Activated naive CD4-positive, alpha-beta T cell treated with anti-CD3 and anti-CD28 coated beads, Interleukin-2, amount 50 U/mL, for 16 hours (primary cell): ENCODE measurements around the gene DFFA.
"Not testable (repeated sequence)": the region's sequence is repeated elsewhere in the genome, so short reads cannot be mapped to it uniquely, and the experiment has no call there.

Experiments
- DNase-seq: peaks from one replicate; pipeline ENCODE4 v3.0.0-alpha.2; 2020

Gene DFFA

GRCh38 chr1:10472220-10473144 is at the start of gene DFFA:
TSS of gene DFFA (minus strand) at chr1:10472529. CDS start at chr1:10472458, 71 bp downstream.
- DNase-seq: peak; percentile 91

GRCh38 chr1:10521537-10522157 is 49.3 kb upstream of the DFFA start:
- DNase-seq: no peak

- DNase-seq: no peak
Measured at GRCh38 chr1:10520952-10521351, 48.6 kb upstream of the DFFA start.

GRCh38 chr1:10520497-10520896 is 48.2 kb upstream of the DFFA start:
- DNase-seq: no peak

- DNase-seq: no peak
Measured at GRCh38 chr1:10519016-10519417, 46.7 kb upstream of the DFFA start.

GRCh38 chr1:10517677-10517982 is 45.3 kb upstream of the DFFA start:
- DNase-seq: no peak

GRCh38 chr1:10516925-10517676 is 44.8 kb upstream of the DFFA start:
- no peak for DNase-seq

GRCh38 chr1:10515976-10516750 is 43.8 kb upstream of the DFFA start:
- DNase-seq: no peak

GRCh38 chr1:10515301-10515975 is 43.1 kb upstream of the DFFA start:
- no peak for DNase-seq

- DNase-seq: no peak
Measured at GRCh38 chr1:10514490-10515235, 42.3 kb upstream of the DFFA start.

GRCh38 chr1:10513199-10513598 is 40.9 kb upstream of the DFFA start:
- DNase-seq: no peak

GRCh38 chr1:10511494-10511885 is 39.2 kb upstream of the DFFA start:
- DNase-seq: no peak

GRCh38 chr1:10510520-10511493 is 38.5 kb upstream of the DFFA start:
- peak; percentile 79 for DNase-seq

GRCh38 chr1:10509809-10510509 is 37.6 kb upstream of the DFFA start:
- no peak for DNase-seq

- DNase-seq: no peak
Measured at GRCh38 chr1:10508511-10508951, 36.2 kb upstream of the DFFA start.

- DNase-seq: peak; percentile 45
Measured at GRCh38 chr1:10507111-10507879, 35.0 kb upstream of the DFFA start.

- no peak for DNase-seq
Measured at GRCh38 chr1:10506677-10507047, 34.3 kb upstream of the DFFA start.

GRCh38 chr1:10506046-10506676 is 33.8 kb upstream of the DFFA start:
- DNase-seq: not testable (repeated sequence)
